Measurements from ENCODE around the gene MLLT10.

Gene MLLT10

DNA sequence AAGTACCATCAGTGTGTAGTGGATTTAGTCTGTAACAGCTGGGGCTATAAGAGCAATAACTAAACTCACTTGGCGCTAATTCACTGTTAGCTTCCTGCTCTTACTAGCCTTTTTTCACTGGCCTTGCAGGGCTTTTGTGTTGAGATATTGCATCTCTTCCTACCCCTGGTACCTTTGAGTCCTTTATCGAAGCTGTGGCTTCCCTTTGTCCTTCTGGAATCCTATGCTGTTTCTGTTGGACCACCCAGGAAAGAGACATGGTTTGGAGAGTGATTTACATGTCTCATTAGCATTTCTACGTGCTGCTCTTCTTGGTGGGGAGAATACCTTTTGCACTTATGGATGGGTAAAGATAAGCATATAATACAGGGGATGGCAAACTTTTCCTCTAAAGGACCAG, 103.8 kb downstream of the MLLT10 start:
- DNase-seq (ENCODE audit: low read depth) = no peak
- peak overlapping the region; percentile 22; the same call in 1 of the 2 replicates for H3K4me3 ChIP-seq (ENCODE audit: low read depth, low read length)
- TF ChIP-seq CTCF (IDR thresholded peaks at IDR 0.05; ENCODE audit: control insufficient read depth, extremely low read depth, insufficient read depth) = no peak

DNA sequence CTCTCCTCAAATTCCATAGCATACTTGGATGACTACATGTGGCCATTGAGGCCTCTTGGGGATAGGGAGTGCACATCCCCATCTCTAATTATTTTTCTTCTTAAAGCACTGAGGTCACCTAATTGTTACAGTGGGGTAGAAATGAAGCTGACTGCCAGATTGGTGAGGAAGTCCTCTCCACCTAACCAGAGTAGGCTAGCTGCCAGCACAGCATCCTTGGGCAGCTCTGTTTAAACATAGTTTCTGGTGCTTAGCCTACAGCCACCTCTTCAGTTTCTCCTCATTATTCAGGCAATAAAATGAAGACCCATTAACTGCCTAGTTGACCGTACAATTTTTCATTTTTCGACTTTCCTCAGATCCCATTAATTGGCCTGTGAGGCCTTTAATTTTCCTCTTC, 104.6 kb downstream of the MLLT10 start:
- no peak overlapping the region for H3K4me3 ChIP-seq (ENCODE audit: low read depth, low read length)
- no peak for DNase-seq (ENCODE audit: low read depth)
- TF ChIP-seq CTCF (IDR thresholded peaks at IDR 0.05; ENCODE audit: control insufficient read depth, extremely low read depth, insufficient read depth) = no peak

- no peak overlapping the region for H3K4me3 ChIP-seq (ENCODE audit: low read depth, low read length)
- no peak for TF ChIP-seq CTCF (IDR thresholded peaks at IDR 0.05; ENCODE audit: control insufficient read depth, extremely low read depth, insufficient read depth)
- DNase-seq (ENCODE audit: low read depth) = no peak
These were observed 114.0 kb downstream of the MLLT10 start for GRCh38 chr10:21648040-21648439.

GRCh38 chr10:21649454-21649872, 115.4 kb downstream of the MLLT10 start:
- no peak for DNase-seq (ENCODE audit: low read depth)
- no peak for TF ChIP-seq CTCF (IDR thresholded peaks at IDR 0.05; ENCODE audit: control insufficient read depth, extremely low read depth, insufficient read depth)
- no peak overlapping the region for H3K4me3 ChIP-seq (ENCODE audit: low read depth, low read length)

- DNase-seq (ENCODE audit: low read depth) = no peak
- H3K4me3 ChIP-seq (ENCODE audit: low read depth, low read length) = no peak overlapping the region
- TF ChIP-seq CTCF (IDR thresholded peaks at IDR 0.05; ENCODE audit: control insufficient read depth, extremely low read depth, insufficient read depth) = no peak
These were observed 116.3 kb downstream of the MLLT10 start for GRCh38 chr10:21650353-21650752.

- no peak for DNase-seq (ENCODE audit: low read depth)
- H3K4me3 ChIP-seq (ENCODE audit: low read depth, low read length) = no peak overlapping the region
- TF ChIP-seq CTCF (IDR thresholded peaks at IDR 0.05; ENCODE audit: control insufficient read depth, extremely low read depth, insufficient read depth) = no peak
These were observed 121.2 kb downstream of the MLLT10 start for GRCh38 chr10:21655236-21655635.

DNA sequence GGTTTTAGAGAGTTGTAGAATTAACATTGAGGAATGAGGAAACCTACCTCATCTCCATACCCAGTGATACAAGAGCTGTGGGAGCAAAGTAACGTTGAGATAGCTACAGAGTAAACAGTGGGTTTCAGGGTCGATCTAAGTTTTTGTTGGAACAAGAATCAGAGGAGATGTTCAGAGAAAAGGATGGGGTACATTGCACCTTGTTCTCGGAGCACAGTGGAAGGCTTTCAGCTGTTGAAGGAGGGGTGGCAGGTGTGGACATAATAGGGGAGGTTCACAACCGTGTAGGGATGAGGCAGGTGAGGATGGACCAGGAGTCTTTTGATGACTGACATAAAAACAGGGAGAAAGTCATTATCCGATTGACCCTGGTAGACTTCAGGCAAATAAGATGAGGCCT, 121.7 kb downstream of the MLLT10 start:
- no peak overlapping the region for H3K4me3 ChIP-seq (ENCODE audit: low read depth, low read length)
- DNase-seq (ENCODE audit: low read depth) = no peak
- no peak for TF ChIP-seq CTCF (IDR thresholded peaks at IDR 0.05; ENCODE audit: control insufficient read depth, extremely low read depth, insufficient read depth)

All from LNCaP clone FGC (cell line).